Measurements from ENCODE around the gene ZSCAN32. TPM values are rescaled to one million over a fixed set of nuclear protein-coding genes. Genes with fewer than 3 reads are reported as not detected.

The ZSCAN32 gene
- 10 to 100 TPM in 1 of 5 donors, 1 to 10 TPM in 4; 2.6 to 11.7 (median 5.4) TPM for total RNA-seq
- polyA plus RNA-seq, result 10 to 100 TPM in 1 of 3 donors, 1 to 10 TPM in 2; 7.7 to 10.7 (median 8.0) TPM
- long read RNA-seq, donor 1, partial matches to known transcripts, result 0 of 1 reads
- long read RNA-seq, donor 1, other reads (novel, unspliced or antisense), result 0 of 1 reads
- long read RNA-seq, donor 2, transcript ZSCAN32-206 (1 exons, 1,977 nt), result major isoform, 5 of 5 reads
- long read RNA-seq, donor 2, partial matches to known transcripts, result 0 of 5 reads
- long read RNA-seq, donor 2, other reads (novel, unspliced or antisense), result 0 of 5 reads
- long read RNA-seq, donor 3, partial matches to known transcripts, result 0 of 1 reads
- long read RNA-seq, donor 3, other reads (novel, unspliced or antisense), result 0 of 1 reads
- long read RNA-seq, donor 4, result 0 reads
- long read RNA-seq, donor 5, partial matches to known transcripts, result 0 of 4 reads
- long read RNA-seq, donor 5, other reads (novel, unspliced or antisense), result 0 of 4 reads
- long read RNA-seq, donor 6, transcript ZSCAN32-206 (1 exons, 1,977 nt), result major isoform, 7 of 7 reads
- long read RNA-seq, donor 6, partial matches to known transcripts, result 0 of 7 reads
- long read RNA-seq, donor 6, other reads (novel, unspliced or antisense), result 0 of 7 reads
- long read RNA-seq, donor 7, partial matches to known transcripts, result 0 of 3 reads
- long read RNA-seq, donor 7, other reads (novel, unspliced or antisense), result 0 of 3 reads
- long read RNA-seq, donor 8, transcript ZSCAN32-206 (1 exons, 1,977 nt), result major isoform, 5 of 5 reads
- long read RNA-seq, donor 8, partial matches to known transcripts, result 0 of 5 reads
- long read RNA-seq, donor 8, other reads (novel, unspliced or antisense), result 0 of 5 reads
- long read RNA-seq, donor 9, transcript ZSCAN32-206 (1 exons, 1,977 nt), result major isoform, 6 of 7 reads
- long read RNA-seq, donor 9, partial matches to known transcripts, result 0 of 7 reads
- long read RNA-seq, donor 9, other reads (novel, unspliced or antisense), result 0 of 7 reads
- long read RNA-seq, donor 10, result 0 reads

DNA sequence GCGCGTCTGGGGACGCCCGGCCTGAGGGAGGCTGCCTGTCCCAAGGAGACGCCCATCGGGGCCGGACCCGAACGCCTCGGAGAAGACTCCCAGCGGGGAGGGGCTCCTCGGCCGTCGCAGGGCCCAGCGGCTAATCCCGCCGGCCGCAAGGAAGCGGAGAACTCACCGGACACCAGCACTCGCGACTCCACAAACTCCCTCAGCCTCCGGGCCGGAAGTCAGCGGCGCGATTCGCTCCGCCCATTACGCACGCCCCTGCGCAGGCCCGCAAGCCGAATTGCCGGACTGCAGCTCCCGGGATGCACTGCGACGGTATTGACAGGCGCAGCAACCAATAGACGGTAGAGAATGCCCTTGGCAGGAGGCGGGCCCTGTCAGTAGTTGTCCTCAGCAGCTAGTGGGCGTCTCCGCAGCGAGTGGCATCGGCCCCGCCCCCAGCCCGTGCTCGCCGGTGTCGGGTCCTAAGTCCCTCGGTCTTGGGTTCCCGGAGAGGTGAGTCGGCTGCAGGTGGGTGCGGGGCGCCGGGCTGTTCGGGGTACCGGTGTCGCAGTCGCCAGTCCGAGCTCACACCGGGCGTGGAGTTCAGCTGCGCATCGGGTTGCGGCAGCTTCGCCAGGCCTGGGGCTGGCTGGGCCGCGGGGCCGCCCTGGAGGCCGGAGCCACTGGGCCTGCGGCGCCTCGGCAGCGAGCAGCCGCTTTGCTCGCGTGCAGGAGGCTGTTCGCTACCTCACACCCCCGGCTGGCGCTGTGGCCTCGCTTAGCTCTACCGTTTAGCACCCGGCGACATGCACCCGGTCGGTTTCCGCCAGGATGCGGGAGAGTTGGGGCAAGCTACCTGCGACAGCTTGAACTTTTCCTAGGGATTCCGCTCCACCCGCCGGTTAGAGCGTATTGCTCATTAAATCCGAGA, at the start of gene ZSCAN32, which contains the start of gene ZNF174:
Gene ZSCAN32 (minus strand): TSS at position 226 of the 910 bp plus-strand sequence. CDS start 3,447 bp downstream, outside the sequence.
Gene ZNF174 (plus strand): TSS at position 437 of the 910 bp plus-strand sequence. CDS start 790 bp downstream, outside the sequence.
- peak within 1 kb of the TSS; percentile 89 to 93 (median 91) for H3K27ac ChIP-seq
- 0 to 1% (median 0%) methylated on average over 10 to 95 of the region's 95 CpGs for WGBS, 5 donors

DNA sequence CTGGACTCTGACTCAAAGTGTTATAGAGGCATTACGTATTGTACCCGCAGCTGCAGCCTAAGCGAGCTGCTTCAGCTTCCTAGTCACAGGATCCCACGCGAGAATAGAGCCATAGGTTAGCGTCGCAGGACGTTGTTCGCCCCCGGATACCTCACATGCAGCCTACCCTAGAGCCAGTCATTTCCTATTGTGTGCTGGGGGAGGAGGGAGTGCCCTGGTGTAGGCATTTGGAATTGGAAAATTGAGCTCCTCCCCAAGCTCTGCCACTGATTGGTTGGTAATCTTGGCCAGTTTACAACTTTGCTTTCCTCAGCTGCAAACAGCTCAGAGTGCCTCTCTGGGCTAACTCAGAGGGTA, 43.2 kb upstream of the ZSCAN32 start:
- intact Hi-C loops (cut with DNase I; ENCODE audit: low total_unique reads), result no loop called here
- Histone ChIP-seq H3K36me3 (peaks cover 0 to 45% (median 38%) of the 10 kb centered on the region in 4 donors), H3K27me3 (no peaks in the 10 kb centered on the region), H3K4me3 (peak overlapping the region; percentile 53 to 81 (median 69)), H3K27ac (peak overlapping the region; percentile 21 to 83 (median 80)), H3K9me3 (peaks cover 2 to 18% (median 9%) of the 10 kb centered on the region in 4 donors), H3K4me1 (peaks cover 8 to 18% (median 16%) of the 10 kb centered on the region in 4 donors)
- WGBS, 5 donors, result 34 to 66% (median 42%) methylated on average over 5 to 10 of the region's 10 CpGs
- peak; percentile 36 to 66 for DNase-seq
- no peak for TF ChIP-seq POLR2A (IDR thresholded peaks at IDR 0.05)
- TF ChIP-seq, protein P1, sequence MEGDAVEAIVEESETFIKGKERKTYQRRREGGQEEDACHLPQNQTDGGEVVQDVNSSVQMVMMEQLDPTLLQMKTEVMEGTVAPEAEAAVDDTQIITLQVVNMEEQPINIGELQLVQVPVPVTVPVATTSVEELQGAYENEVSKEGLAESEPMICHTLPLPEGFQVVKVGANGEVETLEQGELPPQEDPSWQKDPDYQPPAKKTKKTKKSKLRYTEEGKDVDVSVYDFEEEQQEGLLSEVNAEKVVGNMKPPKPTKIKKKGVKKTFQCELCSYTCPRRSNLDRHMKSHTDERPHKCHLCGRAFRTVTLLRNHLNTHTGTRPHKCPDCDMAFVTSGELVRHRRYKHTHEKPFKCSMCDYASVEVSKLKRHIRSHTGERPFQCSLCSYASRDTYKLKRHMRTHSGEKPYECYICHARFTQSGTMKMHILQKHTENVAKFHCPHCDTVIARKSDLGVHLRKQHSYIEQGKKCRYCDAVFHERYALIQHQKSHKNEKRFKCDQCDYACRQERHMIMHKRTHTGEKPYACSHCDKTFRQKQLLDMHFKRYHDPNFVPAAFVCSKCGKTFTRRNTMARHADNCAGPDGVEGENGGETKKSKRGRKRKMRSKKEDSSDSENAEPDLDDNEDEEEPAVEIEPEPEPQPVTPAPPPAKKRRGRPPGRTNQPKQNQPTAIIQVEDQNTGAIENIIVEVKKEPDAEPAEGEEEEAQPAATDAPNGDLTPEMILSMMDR (IDR thresholded peaks at IDR 0.05), result peak in 1 of 7 experiments; percentile 21
- TF ChIP-seq POLR2AphosphoS5 (IDR thresholded peaks at IDR 0.05), result peak in 1 of 3 donors; percentile 19

More for the DNA sequence above, at the start of gene ZSCAN32, which contains the start of gene ZNF174:
- Histone ChIP-seq H3K4me3 (peak within 1 kb of the TSS; percentile 81 to 91 (median 87)), H3K36me3 (peaks cover 32 to 58% (median 48%) of the 10 kb centered on the region in 4 donors), H3K27me3 (no peaks in the 10 kb centered on the region), H3K9me3 (peaks cover 0 to 59% (median 39%) of the 10 kb centered on the region in 4 donors), H3K4me1 (peaks cover 17 to 40% (median 24%) of the 10 kb centered on the region in 4 donors)
- no peak for TF ChIP-seq EP300 (IDR thresholded peaks at IDR 0.05)
- TF ChIP-seq, protein P1 (IDR thresholded peaks at IDR 0.05), result peak in 2 of 7 experiments; percentile 3 to 40
- TF ChIP-seq POLR2A (IDR thresholded peaks at IDR 0.05), result no peak
- peak; percentile 79 to 94 (median 83) for TF ChIP-seq POLR2AphosphoS5 (IDR thresholded peaks at IDR 0.05)
- DNase-seq, result peak; percentile 99 to 100
- intact Hi-C loops (cut with DNase I; ENCODE audit: low total_unique reads), result no loop called here

DNA sequence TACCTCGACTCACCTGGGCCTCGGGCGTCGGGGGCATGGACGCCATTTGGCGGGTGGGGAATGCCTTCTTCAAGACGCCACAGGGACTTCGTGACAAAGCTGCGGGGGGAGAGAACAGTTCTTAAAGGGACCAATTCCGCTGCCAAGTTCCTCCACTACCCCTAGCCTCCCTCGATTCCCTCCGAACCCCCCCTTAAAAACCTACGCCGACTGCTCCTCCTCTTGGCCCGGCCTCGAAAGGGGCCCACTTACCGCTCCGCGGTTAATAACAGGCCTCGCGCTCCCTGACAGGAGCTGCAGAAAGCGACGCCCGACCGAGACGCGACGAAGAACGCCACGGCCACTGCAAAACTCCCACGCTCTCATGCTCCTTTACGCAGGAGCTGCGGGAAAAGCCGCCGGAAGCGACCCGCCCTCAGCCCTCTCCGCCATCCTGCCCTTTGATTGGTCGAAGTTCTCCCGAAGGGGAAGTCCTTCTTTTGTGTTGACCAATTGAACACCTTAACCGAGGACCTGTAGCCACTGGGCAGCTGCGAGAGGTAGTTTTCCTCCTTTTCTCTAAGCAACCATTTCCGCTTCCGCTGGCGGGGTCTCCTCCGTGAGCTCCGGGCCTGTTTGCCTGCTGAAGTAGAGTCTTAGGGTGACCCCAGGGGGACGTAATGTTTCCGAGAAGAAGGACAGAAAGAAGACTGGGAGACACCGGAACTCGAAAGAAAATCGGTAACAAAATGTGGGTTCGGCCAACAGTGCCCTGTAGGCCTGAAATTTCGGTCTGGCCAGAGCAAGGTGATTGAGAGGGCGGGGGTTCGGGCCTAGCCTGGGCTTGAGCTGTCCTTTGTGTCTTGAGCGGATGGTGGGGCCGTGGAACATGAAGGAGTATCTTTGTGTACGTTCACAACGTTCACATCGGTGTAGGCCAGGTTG, 42.6 kb upstream of the ZSCAN32 start, which contains the start of the genes NAA60 and ZNF597:
Gene NAA60 (plus strand): TSS at position 573 of the 924 bp plus-strand sequence. CDS start 32,548 bp downstream, outside the sequence.
Gene ZNF597 (minus strand): TSS at position 397 of the 924 bp plus-strand sequence. CDS start 351 bp downstream, at position 46.
- peak; percentile 81 to 96 for DNase-seq
- TF ChIP-seq POLR2AphosphoS5 (IDR thresholded peaks at IDR 0.05) (peak in 1 of 3 donors; percentile 56), EP300 (IDR thresholded peaks at IDR 0.05) (no peak)
- H3K36me3 ChIP-seq, result peaks cover 0 to 42% (median 36%) of the 10 kb centered on the region in 4 donors
- H3K27ac ChIP-seq, result peak within 1 kb of the TSS; percentile 61 to 83 (median 80)
- H3K9me3 ChIP-seq, result peaks cover 2 to 20% (median 13%) of the 10 kb centered on the region in 4 donors
- intact Hi-C loops (cut with DNase I; ENCODE audit: low total_unique reads), result no loop called here
- no peaks in the 10 kb centered on the region for H3K27me3 ChIP-seq
- 39 to 55% (median 43%) methylated on average over 50 to 61 of the region's 61 CpGs for WGBS, 5 donors
- peak within 1 kb of the TSS; percentile 53 to 81 (median 69) for H3K4me3 ChIP-seq
- peaks cover 8 to 18% (median 16%) of the 10 kb centered on the region in 4 donors for H3K4me1 ChIP-seq
